Measurements from ENCODE around the gene ASPHD2. TPM values are rescaled to one million over a fixed set of nuclear protein-coding genes. Genes with fewer than 3 reads are reported as not detected.

Gene ASPHD2
- total and polyA plus RNA-seq, 4 donors, result 0.31 to 1.6 (median 0.95) TPM

- DNase-seq (no peak), ATAC-seq (ENCODE audit: insufficient read depth, low FRiP score) (no peak)
- Histone ChIP-seq H3K36me3 (ENCODE audit: control insufficient read depth in 4 of 4, insufficient read depth in 4 of 4, low read length in 4 of 4) (peaks cover 28 to 45% (median 36%) of the 10 kb centered on the region in 4 donors), H3K27me3 (ENCODE audit: control insufficient read depth in 3 of 3, insufficient read depth in 3 of 3, low read length in 2 of 3) (no peaks in the 10 kb centered on the region), H3K9me3 (ENCODE audit: control insufficient read depth in 4 of 4, insufficient read depth in 3 of 4, low read length in 3 of 4) (no peaks in the 10 kb centered on the region), H3K4me1 (ENCODE audit: control insufficient read depth in 5 of 5, insufficient read depth in 5 of 5, low read length in 5 of 5) (no peaks in the 10 kb centered on the region), H3K4me3 (no peak overlapping the region), H3K27ac (ENCODE audit: low read depth in 1 of 2, low read length in 1 of 2) (no peak overlapping the region), H3K9ac (ENCODE audit: insufficient read depth in 1 of 2, low read length in 2 of 2) (no peak overlapping the region)
- 83 to 84% methylated on average over 10 of the region's 10 CpGs for WGBS, 2 donors
- TF ChIP-seq, protein P1, sequence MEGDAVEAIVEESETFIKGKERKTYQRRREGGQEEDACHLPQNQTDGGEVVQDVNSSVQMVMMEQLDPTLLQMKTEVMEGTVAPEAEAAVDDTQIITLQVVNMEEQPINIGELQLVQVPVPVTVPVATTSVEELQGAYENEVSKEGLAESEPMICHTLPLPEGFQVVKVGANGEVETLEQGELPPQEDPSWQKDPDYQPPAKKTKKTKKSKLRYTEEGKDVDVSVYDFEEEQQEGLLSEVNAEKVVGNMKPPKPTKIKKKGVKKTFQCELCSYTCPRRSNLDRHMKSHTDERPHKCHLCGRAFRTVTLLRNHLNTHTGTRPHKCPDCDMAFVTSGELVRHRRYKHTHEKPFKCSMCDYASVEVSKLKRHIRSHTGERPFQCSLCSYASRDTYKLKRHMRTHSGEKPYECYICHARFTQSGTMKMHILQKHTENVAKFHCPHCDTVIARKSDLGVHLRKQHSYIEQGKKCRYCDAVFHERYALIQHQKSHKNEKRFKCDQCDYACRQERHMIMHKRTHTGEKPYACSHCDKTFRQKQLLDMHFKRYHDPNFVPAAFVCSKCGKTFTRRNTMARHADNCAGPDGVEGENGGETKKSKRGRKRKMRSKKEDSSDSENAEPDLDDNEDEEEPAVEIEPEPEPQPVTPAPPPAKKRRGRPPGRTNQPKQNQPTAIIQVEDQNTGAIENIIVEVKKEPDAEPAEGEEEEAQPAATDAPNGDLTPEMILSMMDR (IDR thresholded peaks at IDR 0.05; ENCODE audit: control extremely low read depth, extremely low read depth), result no peak
Observed at GRCh38 chr22:26463101-26463661, 34.1 kb downstream of the ASPHD2 start.

DNA sequence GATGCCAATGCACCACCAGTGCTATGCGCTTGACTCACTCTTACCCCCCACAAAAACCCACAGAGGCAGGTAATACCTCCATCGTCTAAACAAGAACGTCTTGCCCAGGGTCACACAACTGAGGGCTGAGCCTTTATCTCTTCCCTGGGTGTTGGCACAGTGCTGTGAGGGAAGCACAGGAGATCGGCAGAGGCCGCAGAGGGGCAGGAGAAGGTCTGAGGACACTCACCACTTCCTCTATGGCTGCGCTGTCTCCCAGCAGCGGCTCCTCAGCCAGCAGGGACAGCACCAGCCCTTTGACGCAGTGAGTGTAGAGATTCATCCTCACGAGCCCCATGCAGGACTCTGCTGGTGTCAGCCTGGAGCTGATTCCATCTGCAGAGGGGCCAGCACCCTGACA, 34.6 kb downstream of the ASPHD2 start:
- H3K4me3 ChIP-seq, result no peak overlapping the region
- H3K9ac ChIP-seq (ENCODE audit: insufficient read depth in 1 of 2, low read length in 2 of 2), result no peak overlapping the region
- H3K4me1 ChIP-seq (ENCODE audit: control insufficient read depth in 5 of 5, insufficient read depth in 5 of 5, low read length in 5 of 5), result no peaks in the 10 kb centered on the region
- DNase-seq (no peak), ATAC-seq (ENCODE audit: insufficient read depth, low FRiP score) (no peak)
- H3K27me3 ChIP-seq (ENCODE audit: control insufficient read depth in 3 of 3, insufficient read depth in 3 of 3, low read length in 2 of 3), result no peaks in the 10 kb centered on the region
- TF ChIP-seq, protein P1 (IDR thresholded peaks at IDR 0.05; ENCODE audit: control extremely low read depth, extremely low read depth), result no peak
- 41 to 77% methylated on average over 9 of the region's 9 CpGs for WGBS, 2 donors
- peaks cover 33 to 48% (median 41%) of the 10 kb centered on the region in 4 donors for H3K36me3 ChIP-seq (ENCODE audit: control insufficient read depth in 4 of 4, insufficient read depth in 4 of 4, low read length in 4 of 4)
- H3K27ac ChIP-seq (ENCODE audit: low read depth in 1 of 2, low read length in 1 of 2), result no peak overlapping the region
- H3K9me3 ChIP-seq (ENCODE audit: control insufficient read depth in 4 of 4, insufficient read depth in 3 of 4, low read length in 3 of 4), result no peaks in the 10 kb centered on the region

DNA sequence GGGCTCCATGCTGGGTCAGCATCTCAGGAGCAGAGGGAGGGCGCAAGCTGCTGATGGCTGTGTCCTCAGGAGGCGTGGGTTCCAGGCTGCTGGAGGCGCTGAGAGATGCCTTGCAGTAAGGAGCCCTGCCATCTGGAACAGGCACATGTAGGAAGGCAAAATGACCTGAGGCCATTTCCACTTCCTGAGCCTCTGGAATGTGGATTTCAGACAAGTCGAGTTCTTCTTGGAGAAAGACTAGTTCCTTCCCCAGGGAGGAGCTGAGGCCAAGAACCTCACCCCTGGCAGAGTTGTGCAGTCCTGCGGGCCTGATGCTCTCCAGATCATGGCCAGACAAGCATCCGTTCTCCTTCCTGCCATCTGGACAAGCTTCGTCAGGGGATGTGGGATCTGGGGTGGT, 35.3 kb downstream of the ASPHD2 start:
- ATAC-seq (ENCODE audit: insufficient read depth, low FRiP score), result no peak
- H3K4me3 ChIP-seq, result no peak overlapping the region
- H3K27ac ChIP-seq (ENCODE audit: low read depth in 1 of 2, low read length in 1 of 2), result no peak overlapping the region
- 81 to 86% methylated on average over 7 of the region's 7 CpGs for WGBS, 2 donors
- peaks cover 32 to 52% (median 42%) of the 10 kb centered on the region in 4 donors for H3K36me3 ChIP-seq (ENCODE audit: control insufficient read depth in 4 of 4, insufficient read depth in 4 of 4, low read length in 4 of 4)
- H3K27me3 ChIP-seq (ENCODE audit: control insufficient read depth in 3 of 3, insufficient read depth in 3 of 3, low read length in 2 of 3), result no peaks in the 10 kb centered on the region
- no peak overlapping the region for H3K9ac ChIP-seq (ENCODE audit: insufficient read depth in 1 of 2, low read length in 2 of 2)
- H3K9me3 ChIP-seq (ENCODE audit: control insufficient read depth in 4 of 4, insufficient read depth in 3 of 4, low read length in 3 of 4), result no peaks in the 10 kb centered on the region
- H3K4me1 ChIP-seq (ENCODE audit: control insufficient read depth in 5 of 5, insufficient read depth in 5 of 5, low read length in 5 of 5), result no peaks in the 10 kb centered on the region
- no peak for DNase-seq
- TF ChIP-seq, protein P1 (IDR thresholded peaks at IDR 0.05; ENCODE audit: control extremely low read depth, extremely low read depth), result no peak

DNA sequence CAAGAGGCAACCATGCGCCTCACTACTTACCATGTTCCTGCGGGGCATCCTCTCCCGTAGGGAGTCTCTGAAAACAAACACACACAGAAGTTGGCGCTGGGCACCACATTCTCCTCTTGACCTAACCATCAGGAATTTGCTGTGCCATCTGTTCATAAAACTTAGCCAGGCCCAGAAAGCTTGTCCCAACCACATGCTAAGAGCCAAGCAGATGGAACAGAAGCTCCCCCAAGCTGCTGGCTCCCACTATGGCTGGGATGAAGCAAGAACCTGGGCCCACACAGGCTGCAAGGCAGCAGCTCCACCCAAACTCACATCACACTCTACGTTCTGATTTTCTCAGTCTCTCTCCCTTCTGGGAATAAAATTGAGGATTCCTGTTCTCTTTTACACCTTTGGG, 37.1 kb downstream of the ASPHD2 start:
- TF ChIP-seq, protein P1 (IDR thresholded peaks at IDR 0.05; ENCODE audit: control extremely low read depth, extremely low read depth), result no peak

More for the DNA sequence above, 37.1 kb downstream of the ASPHD2 start:
- ATAC-seq (ENCODE audit: insufficient read depth, low FRiP score) (no peak), DNase-seq (no peak)
- H3K4me3 ChIP-seq, result no peak overlapping the region
- H3K36me3 ChIP-seq (ENCODE audit: control insufficient read depth in 4 of 4, insufficient read depth in 4 of 4, low read length in 4 of 4), result peaks cover 46 to 60% (median 52%) of the 10 kb centered on the region in 4 donors
- 89 to 90% methylated on average over 5 of the region's 5 CpGs for WGBS, 2 donors
- H3K9ac ChIP-seq (ENCODE audit: insufficient read depth in 1 of 2, low read length in 2 of 2), result no peak overlapping the region
- no peaks in the 10 kb centered on the region for H3K9me3 ChIP-seq (ENCODE audit: control insufficient read depth in 4 of 4, insufficient read depth in 3 of 4, low read length in 3 of 4)
- no peak overlapping the region for H3K27ac ChIP-seq (ENCODE audit: low read depth in 1 of 2, low read length in 1 of 2)
- no peaks in the 10 kb centered on the region for H3K4me1 ChIP-seq (ENCODE audit: control insufficient read depth in 5 of 5, insufficient read depth in 5 of 5, low read length in 5 of 5)
- H3K27me3 ChIP-seq (ENCODE audit: control insufficient read depth in 3 of 3, insufficient read depth in 3 of 3, low read length in 2 of 3), result no peaks in the 10 kb centered on the region
